ENCODE data around the gene DPP3.
"Not testable (repeated sequence)": the region's sequence is repeated elsewhere in the genome, so short reads cannot be mapped to it uniquely, and the experiment has no call there.

The DPP3 gene

DNA sequence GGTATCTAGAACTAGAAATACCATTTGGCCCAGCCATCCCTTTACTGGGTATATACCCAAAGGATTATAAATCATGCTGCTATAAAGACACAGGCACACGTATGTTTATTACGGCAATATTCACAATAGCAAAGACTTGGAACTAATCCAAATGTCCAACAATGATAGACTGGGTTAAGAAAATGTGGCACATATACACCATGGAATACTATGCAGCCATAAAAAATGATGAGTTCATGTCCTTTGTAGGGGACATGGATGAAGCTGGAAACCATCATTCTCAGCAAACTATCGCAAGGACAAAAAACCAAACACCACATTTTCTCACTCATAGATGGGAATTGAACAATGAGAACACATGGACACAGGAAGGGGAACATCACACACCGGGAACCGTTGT, 16.1 kb upstream of the DPP3 start:
- DNase-seq (ENCODE audit: low read depth, low spot score) = not testable (repeated sequence)

DNA sequence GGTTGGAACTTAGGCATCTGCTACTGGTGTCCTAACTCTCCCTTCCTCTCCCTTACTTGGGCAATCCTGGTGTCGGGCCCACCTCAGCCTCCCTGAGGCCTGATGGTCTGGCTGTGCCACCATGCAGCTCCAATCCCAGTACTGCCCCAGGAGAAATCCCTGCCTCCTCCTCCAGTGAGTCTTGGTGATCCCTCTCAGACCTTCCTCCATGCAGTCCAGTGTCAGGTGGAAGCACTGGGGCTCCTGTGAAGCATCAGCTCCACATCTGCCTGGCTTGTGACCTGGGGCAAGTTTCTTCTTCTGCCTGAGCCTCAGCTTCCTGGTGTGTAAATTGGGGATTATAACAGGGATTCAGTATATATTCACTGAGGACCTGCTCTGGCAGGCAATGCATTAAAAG, 15.3 kb upstream of the DPP3 start:
- DNase-seq (ENCODE audit: low read depth, low spot score) = no peak

DNA sequence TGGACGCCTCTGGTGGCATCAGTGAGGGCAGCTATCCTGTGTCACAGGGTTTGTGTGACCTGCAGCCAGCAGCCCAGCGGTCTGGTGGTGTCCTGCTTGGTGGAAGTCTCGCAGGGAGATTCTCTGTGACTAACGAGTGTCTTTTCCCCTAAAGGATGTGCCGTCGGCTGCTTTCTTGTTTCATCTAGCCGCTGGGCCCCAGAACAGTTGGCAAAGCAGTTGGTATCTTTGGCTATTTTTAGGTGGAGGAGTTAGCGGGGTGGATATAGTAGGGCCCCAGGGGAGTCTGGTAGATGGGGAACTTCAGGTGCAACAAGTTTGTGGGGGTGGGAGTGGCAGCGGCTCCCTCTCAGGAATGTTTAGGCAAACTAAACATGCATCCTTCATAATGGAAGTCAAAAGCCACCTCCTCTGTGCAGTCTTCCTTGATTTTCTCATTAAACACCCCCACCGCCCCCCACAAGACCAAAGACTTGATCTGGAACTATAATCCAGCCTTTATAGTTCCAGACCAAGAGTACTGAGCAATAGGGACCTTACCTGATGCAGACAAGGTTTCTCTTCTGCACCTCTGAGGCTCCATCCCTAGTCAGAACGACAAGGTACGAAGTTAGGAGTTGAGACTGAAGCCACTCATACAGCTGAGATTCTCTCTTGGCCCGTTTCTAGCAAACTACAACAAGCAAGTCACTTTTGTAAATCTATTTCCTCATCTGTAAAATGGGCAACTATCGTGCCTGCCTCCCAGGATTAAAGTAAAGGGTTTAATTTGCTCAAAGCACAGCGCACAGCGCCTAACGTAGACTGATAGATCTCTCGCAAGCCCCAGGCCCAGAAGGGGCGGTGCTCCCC, 14.6 kb upstream of the DPP3 start:
- DNase-seq (ENCODE audit: low read depth, low spot score) = no peak

GRCh38 chr11:66466225-66467033, 13.8 kb upstream of the DPP3 start, which contains the start of gene PELI3:
PELI3 (plus strand) TSS chr11:66466905; CDS start chr11:66468129, 1,224 bp downstream.
- peak; percentile 69 for DNase-seq (ENCODE audit: low read depth, low spot score)

- DNase-seq (ENCODE audit: low read depth, low spot score) = no peak
These were observed 13.1 kb upstream of the DPP3 start for GRCh38 chr11:66467034-66467659.

- DNase-seq (ENCODE audit: low read depth, low spot score) = no peak
These were observed 12.5 kb upstream of the DPP3 start for GRCh38 chr11:66467756-66468155.

GRCh38 chr11:66468691-66469090, 11.5 kb upstream of the DPP3 start:
- no peak for DNase-seq (ENCODE audit: low read depth, low spot score)

DNA sequence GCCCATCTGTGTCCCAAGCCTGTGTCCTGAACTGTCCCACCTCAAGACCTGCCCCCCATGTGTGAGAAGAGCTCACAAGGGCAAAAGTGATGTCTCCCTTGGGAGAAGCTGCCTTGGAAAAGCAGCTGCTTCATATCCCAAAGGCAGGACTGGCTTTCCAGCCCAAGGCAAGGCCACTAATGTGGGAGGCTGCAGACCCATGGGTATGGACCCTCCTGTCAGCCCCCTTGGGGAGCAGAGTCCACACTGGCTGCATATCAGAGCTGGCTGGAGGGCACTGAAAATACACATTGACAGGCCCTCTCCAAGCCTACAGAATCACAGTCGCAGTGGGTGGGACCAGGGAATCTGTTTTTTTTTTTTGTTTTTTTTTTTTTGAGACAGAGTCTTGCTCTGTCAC, 10.8 kb upstream of the DPP3 start:
- no peak for DNase-seq (ENCODE audit: low read depth, low spot score)

- DNase-seq (ENCODE audit: low read depth, low spot score) = no peak
These were observed 10.2 kb upstream of the DPP3 start for GRCh38 chr11:66470015-66470414.

- no peak for DNase-seq (ENCODE audit: low read depth, low spot score)
These were observed 9.1 kb upstream of the DPP3 start for GRCh38 chr11:66471142-66471541.

DNA sequence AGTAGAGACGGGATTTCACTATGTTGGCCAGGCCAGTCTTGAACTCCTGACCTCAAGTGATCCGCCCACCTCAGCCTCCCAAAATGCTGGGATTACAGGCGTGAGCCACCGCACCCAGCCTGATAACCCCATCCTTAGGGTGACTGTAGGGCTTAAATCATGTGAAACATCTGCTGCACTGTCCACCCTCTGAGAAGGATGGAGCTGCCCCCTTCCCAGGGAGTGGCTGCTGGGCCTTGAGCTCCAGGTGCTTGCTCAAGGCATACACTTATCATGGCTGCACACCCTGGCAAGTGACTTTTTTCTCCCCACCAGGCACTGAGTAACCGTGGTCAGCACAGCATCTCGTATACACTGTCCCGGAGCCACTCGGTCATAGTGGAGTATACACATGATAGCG, 8.2 kb upstream of the DPP3 start:
- DNase-seq (ENCODE audit: low read depth, low spot score) = no peak

DNA sequence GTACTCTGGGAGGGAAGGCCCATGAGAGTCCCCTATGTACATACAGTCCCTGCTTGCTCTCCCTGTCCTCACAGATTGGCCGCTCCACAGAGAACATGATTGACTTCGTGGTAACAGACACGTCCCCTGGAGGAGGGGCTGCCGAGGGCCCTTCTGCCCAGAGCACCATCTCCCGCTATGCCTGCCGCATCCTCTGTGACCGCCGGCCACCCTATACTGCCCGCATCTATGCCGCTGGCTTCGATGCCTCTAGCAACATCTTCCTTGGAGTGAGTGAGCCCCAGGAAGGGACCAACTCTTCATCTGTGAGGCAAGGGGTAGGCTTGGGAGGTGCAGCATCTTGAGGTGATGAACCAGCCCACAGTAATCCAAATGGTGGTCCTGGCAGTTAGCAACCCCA, 7.1 kb upstream of the DPP3 start:
- no peak for DNase-seq (ENCODE audit: low read depth, low spot score)

- DNase-seq (ENCODE audit: low read depth, low spot score) = no peak
These were observed 6.4 kb upstream of the DPP3 start for GRCh38 chr11:66473608-66474515.

- DNase-seq (ENCODE audit: low read depth, low spot score) = no peak
These were observed 4.7 kb upstream of the DPP3 start for GRCh38 chr11:66475349-66476172.

GRCh38 chr11:66476173-66476840, 3.9 kb upstream of the DPP3 start:
- DNase-seq (ENCODE audit: low read depth, low spot score) = no peak

- DNase-seq (ENCODE audit: low read depth, low spot score) = no peak
These were observed 3.4 kb upstream of the DPP3 start for GRCh38 chr11:66476841-66477251.

GRCh38 chr11:66477263-66478201, 2.7 kb upstream of the DPP3 start:
- DNase-seq (ENCODE audit: low read depth, low spot score) = no peak

- DNase-seq (ENCODE audit: low read depth, low spot score) = no peak
These were observed 1.4 kb upstream of the DPP3 start for GRCh38 chr11:66478729-66479393.
